Uterus (tissue), 4 donors: ENCODE data around the gene GATA2. TPM values are rescaled to one million over a fixed set of nuclear protein-coding genes. Genes with fewer than 3 reads are reported as not detected.

Experiments used
- DNase-seq, 2 donors: peaks; one replicate each; pipeline ENCODE4 v3.0.0-alpha.2; 2019 to 2020
- H3K27ac ChIP-seq, 2 donors: fragments of 200-600 bp; sonication (generic); 1 replicate in 1 of 2; 2 replicates in 1 of 2; pipeline ENCODE4 v1.5.1; 2016 to 2018
- H3K27me3 ChIP-seq, 2 donors: fragments of 200-600 bp; sonication (generic); one replicate each; pipeline ENCODE4 v1.5.1; 2018 to 2019; ENCODE audit warnings: control low read depth in 1 of 2
- H3K36me3 ChIP-seq, 2 donors: fragments of 200-600 bp; sonication (generic); one replicate each; pipeline ENCODE4 v1.5.1; 2019; ENCODE audit warnings: control low read depth in 1 of 2
- H3K4me1 ChIP-seq, 2 donors: fragments of 200-600 bp; sonication (generic); one replicate each; pipeline ENCODE4 v1.5.1; 2018 to 2019; ENCODE audit warnings: control low read depth in 1 of 2
- H3K4me3 ChIP-seq, 2 donors: fragments of 200-600 bp; sonication (generic); 1 replicate in 1 of 2; 2 replicates in 1 of 2; pipeline ENCODE4 v1.5.1; 2018 to 2019; ENCODE audit warnings: mild to moderate bottlenecking in 1 of 2
- H3K9me3 ChIP-seq, 2 donors: fragments of 200-600 bp; sonication (generic); one replicate each; pipeline ENCODE4 v1.5.1; 2019; ENCODE audit warnings: control low read depth in 1 of 2
- CTCF ChIP-seq, 4 experiments: fragments of 200-600 bp in 2 of 4; fragments of 450-650 bp in 2 of 4; sonication (generic) in 2 of 4; IDR thresholded peaks; one replicate each; pipeline ENCODE4 v1.5.1; 2016 to 2019; ENCODE audit warnings: antibody characterized with exemption in 4 of 4, mild to moderate bottlenecking in 2 of 4, moderate library complexity in 1 of 4
- POLR2A ChIP-seq, 2 donors: fragments of 450-650 bp; IDR thresholded peaks; one replicate each; pipeline ENCODE4 v1.6.1; 2016; ENCODE audit warnings: antibody characterized with exemption in 2 of 2, mild to moderate bottlenecking in 1 of 2, moderate library complexity in 1 of 2
- intact Hi-C: fragments of 100-400 bp; cut with DNase I; formaldehyde crosslinking; loops from one replicate; pipeline ENCODE4 v1.15.1; 2023; ENCODE audit warnings: low total_unique reads
- total RNA-seq, 4 donors: library from RNA; depleted of rRNA in 3 of 4; stranded (reverse); fragments of >200 nt in 3 of 4; gene quantifications; one replicate each; pipeline versions ENCODE4 v1.1.0 to v1.2.4, GENCODE V29; 2014 to 2023
- donor health status: DM: yes; HTN: yes; CAD: no.

The GATA2 gene
- total RNA-seq, 4 donors from 2014 or later: 30.9 to 171 (median 52.5) TPM

DNA sequence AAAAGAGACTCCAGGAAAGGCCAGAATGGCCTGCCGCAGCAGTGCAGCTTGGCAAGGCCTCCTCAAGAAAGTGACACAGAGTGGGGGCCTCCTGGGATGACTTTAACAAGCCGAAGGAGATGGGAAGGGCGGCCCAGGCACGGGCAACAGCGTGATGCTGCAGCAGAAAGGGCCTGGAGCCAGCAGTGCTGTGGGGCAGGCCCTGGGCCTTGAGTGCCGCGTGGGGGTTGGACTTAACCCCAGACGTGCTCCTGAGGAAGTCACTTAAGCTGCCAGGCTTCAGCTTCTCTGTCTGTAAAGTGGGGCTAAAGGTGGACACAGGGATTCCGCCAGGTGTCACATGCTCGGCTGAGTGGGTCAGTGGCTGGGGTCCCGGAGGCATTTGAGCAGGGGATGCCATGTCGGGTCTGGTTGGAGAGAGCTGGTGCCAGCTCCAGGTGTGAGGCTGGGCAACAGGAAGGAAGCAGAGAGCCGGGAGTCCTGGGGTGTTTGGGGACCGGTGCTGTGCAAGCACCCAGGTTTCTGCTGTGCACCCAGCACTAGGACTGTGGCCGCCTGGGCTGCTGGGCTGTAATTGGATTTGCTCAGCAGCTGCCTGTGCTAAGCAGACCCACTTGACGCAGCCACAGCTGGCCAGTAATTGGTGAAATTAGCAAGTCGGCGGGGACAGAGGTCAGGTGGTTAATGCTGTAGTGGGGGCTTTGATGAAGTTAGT is 34.1 kb downstream of the GATA2 start:
- intact Hi-C loops: no loop called here
- DNase-seq: no peak
- Histone ChIP-seq H3K9me3 (no peaks in the 10 kb centered on the region), H3K27ac (no peak overlapping the region), H3K27me3 (no peaks in the 10 kb centered on the region), H3K4me1 (no peaks in the 10 kb centered on the region), H3K4me3 (no peak overlapping the region), H3K36me3 (no peaks in the 10 kb centered on the region)
- TF ChIP-seq POLR2A (IDR thresholded peaks at IDR 0.05) (no peak), CTCF (IDR thresholded peaks at IDR 0.05) (no peak)

- H3K36me3 ChIP-seq: no peaks in the 10 kb centered on the region
- no peak for DNase-seq
These were observed 35.1 kb downstream of the GATA2 start for GRCh38 chr3:128457937-128458336.

GRCh38 chr3:128456776-128457715 is 36.0 kb downstream of the GATA2 start:
- intact Hi-C loops: no loop called here

More at GRCh38 chr3:128457937-128458336, 35.1 kb downstream of the GATA2 start:
- no peak overlapping the region for H3K4me3 ChIP-seq
- H3K27me3 ChIP-seq: no peaks in the 10 kb centered on the region
- H3K27ac ChIP-seq: no peak overlapping the region
- H3K9me3 ChIP-seq: no peaks in the 10 kb centered on the region
- H3K4me1 ChIP-seq: no peaks in the 10 kb centered on the region
- TF ChIP-seq POLR2A (IDR thresholded peaks at IDR 0.05) (no peak), CTCF (IDR thresholded peaks at IDR 0.05) (no peak)
- intact Hi-C loops: no loop called here

DNA sequence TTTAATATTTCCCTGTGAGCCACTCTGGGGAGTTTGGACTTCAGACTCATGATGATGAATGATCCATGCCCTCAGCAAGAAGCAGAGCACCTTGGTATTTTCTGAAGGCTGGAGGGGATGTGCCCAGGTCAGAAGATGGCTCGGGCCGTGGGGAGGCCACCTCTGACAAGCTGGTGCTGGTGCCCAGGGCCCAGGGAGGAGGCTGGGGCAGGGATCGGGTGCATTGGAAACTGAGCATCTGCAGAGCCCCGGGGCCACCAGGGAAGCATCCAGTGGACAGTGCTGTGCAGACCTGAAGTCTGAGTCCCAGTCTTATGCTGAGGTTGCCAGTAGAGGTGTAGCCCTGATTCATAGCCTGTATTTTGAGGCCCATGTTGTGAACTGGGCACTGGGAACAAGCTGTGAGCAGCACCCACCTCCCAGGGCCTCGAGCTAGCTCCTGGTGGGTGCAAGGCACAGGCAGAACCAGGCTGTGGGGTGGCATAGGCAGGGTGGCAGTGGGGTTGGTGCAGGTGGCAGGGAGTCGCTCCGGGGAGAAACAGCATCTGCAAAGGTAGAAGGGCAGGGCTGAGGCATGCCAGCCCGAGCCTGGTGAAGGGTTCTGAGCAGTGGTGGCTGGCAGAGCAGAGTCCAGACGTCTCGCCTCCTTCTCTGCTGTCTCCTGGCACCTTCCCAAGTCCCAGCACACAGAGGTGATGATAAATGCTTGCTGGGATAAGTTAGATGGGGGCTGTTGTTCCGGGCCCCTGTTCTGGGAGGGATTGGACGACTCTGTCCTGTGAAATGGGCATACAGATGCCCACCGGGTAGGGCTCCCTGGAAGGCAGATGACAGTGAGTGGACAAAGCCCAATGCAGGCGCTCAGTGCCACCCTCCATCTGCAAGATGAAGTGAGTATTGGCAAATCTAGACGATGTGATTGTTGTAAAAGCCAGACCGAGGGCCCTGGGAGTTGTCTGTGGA is 36.9 kb downstream of the GATA2 start:
- intact Hi-C loops: no loop called here
- no peak for DNase-seq
- TF ChIP-seq POLR2A (IDR thresholded peaks at IDR 0.05): no peak
- no peak for TF ChIP-seq CTCF (IDR thresholded peaks at IDR 0.05)
- H3K4me3 ChIP-seq: no peak overlapping the region
- no peaks in the 10 kb centered on the region for H3K9me3 ChIP-seq
- H3K4me1 ChIP-seq: no peaks in the 10 kb centered on the region
- no peak overlapping the region for H3K27ac ChIP-seq
- no peaks in the 10 kb centered on the region for H3K27me3 ChIP-seq
- no peaks in the 10 kb centered on the region for H3K36me3 ChIP-seq

More at GRCh38 chr3:128456776-128457715, 36.0 kb downstream of the GATA2 start:
- H3K36me3 ChIP-seq: no peaks in the 10 kb centered on the region
- H3K27me3 ChIP-seq: no peaks in the 10 kb centered on the region
- H3K4me3 ChIP-seq: no peak overlapping the region
- no peaks in the 10 kb centered on the region for H3K9me3 ChIP-seq
- H3K4me1 ChIP-seq: no peaks in the 10 kb centered on the region
- no peak overlapping the region for H3K27ac ChIP-seq
- no peak for DNase-seq
- TF ChIP-seq POLR2A (IDR thresholded peaks at IDR 0.05) (no peak), CTCF (IDR thresholded peaks at IDR 0.05) (no peak)
